Endothelial cell of umbilical vein (primary cell): ENCODE results near the gene EGF. TPM values are rescaled to one million over a fixed set of nuclear protein-coding genes. Genes with fewer than 3 reads are reported as not detected.

Experiments used
- BruUV-seq: library from RNA; stranded (reverse); fragments of 400-500 nt; replicated peaks from 2 replicates; lab custom pipeline; 2021; lab: Mats Ljungman, UMichigan
- CTCF ChIA-PET: fragments of 300-600, 350-600 bp; sonication (Branson Sonifier 250); formaldehyde crosslinking; loops from one replicate; lab custom pipeline; 2021; ENCODE audit warnings: antibody characterized with exemption, inconsistent platforms; lab: Charles Lee
- POLR2A ChIA-PET: fragments of 300-600, 350-600 bp; sonication (Branson Sonifier 250); formaldehyde crosslinking; loops from one replicate; lab custom pipeline; 2021; ENCODE audit warnings: antibody characterized with exemption, inconsistent platforms; lab: Charles Lee
- DNase-seq: peaks from one replicate; pipeline ENCODE4 v3.0.0-alpha.2; 2011; ENCODE audit warnings: low read depth, low spot score
- FAIRE-seq: peaks from 2 replicates; lab custom pipeline; 2011; peaks lifted over from hg19 to GRCh38; lab: Jason Lieb, UNC
- H2AFZ ChIP-seq: 2 replicates; pipeline ENCODE4 v1.6.0; 2012; ENCODE audit warnings: low read depth, low read length, control low read depth, inconsistent platforms
- H3K27ac ChIP-seq: 2 replicates; pipeline ENCODE4 v1.5.1; 2011; ENCODE audit warnings: low read depth, mild to moderate bottlenecking, control low read depth, low read length, moderate library complexity; ENCODE audit not compliant: insufficient read depth
- H3K27me3 ChIP-seq, 2 experiments: 2 replicates each; pipeline versions ENCODE4 v1.6.0 to v1.6.1; 2011; ENCODE audit warnings: low read length in 2 of 2, mixed read lengths in 1 of 2; ENCODE audit not compliant: control insufficient read depth in 2 of 2, insufficient read depth in 2 of 2
- H3K36me3 ChIP-seq, 2 experiments: 2 replicates in 1 of 2; 3 replicates in 1 of 2; pipeline ENCODE4 v1.5.1; 2011; ENCODE audit warnings: low read length in 2 of 2, mild to moderate bottlenecking in 1 of 2, moderate library complexity in 1 of 2; ENCODE audit not compliant: control insufficient read depth in 2 of 2, insufficient read depth in 2 of 2; ENCODE audit errors: extremely low read depth in 1 of 2
- H3K4me1 ChIP-seq: 3 replicates; pipeline ENCODE4 v1.5.1; 2011; ENCODE audit warnings: mild to moderate bottlenecking, low read length; ENCODE audit not compliant: control insufficient read depth, insufficient read depth; ENCODE audit errors: extremely low read depth
- H3K4me2 ChIP-seq: 2 replicates; pipeline ENCODE4 v1.6.1; 2011; ENCODE audit warnings: low read length, control low read depth, mixed read lengths; ENCODE audit not compliant: insufficient read depth
- H3K4me3 ChIP-seq, 3 experiments: fragments of 200-600 bp in 1 of 3; sonication (generic), shearing (Covaris generic) in 1 of 3; replicated peaks in 1 of 3; 2 replicates each; pipeline ENCODE4 v1.5.1; 2011 to 2016; ENCODE audit warnings: control low read depth in 3 of 3, low read length in 3 of 3, mild to moderate bottlenecking in 2 of 3, inconsistent platforms in 1 of 3, low read depth in 1 of 3, moderate library complexity in 1 of 3; ENCODE audit not compliant: insufficient read depth in 1 of 3
- H3K79me2 ChIP-seq: 2 replicates; pipeline ENCODE4 v1.6.0; 2012; ENCODE audit warnings: low read length, inconsistent platforms; ENCODE audit not compliant: control insufficient read depth, insufficient read depth
- H3K9ac ChIP-seq: replicated peaks from 2 replicates; pipeline ENCODE3; 2011; ENCODE audit warnings: low read length, control low read depth; ENCODE audit not compliant: insufficient read depth; ENCODE audit errors: extremely low read depth
- H3K9me1 ChIP-seq: replicated peaks from 3 replicates; pipeline ENCODE4 v1.6.0; 2011; ENCODE audit warnings: mild to moderate bottlenecking, low read length; ENCODE audit not compliant: control insufficient read depth, insufficient read depth; ENCODE audit errors: extremely low read depth
- H3K9me3 ChIP-seq: replicated peaks from 2 replicates; pipeline ENCODE4 v1.5.1; 2012; ENCODE audit warnings: low read length, inconsistent platforms; ENCODE audit not compliant: control insufficient read depth, insufficient read depth
- H4K20me1 ChIP-seq: replicated peaks from 2 replicates; pipeline ENCODE3; 2011; ENCODE audit warnings: mild to moderate bottlenecking, low read length; ENCODE audit not compliant: control insufficient read depth, insufficient read depth; ENCODE audit errors: extremely low read depth
- EZH2 ChIP-seq: IDR thresholded peaks from 2 replicates; pipeline ENCODE4 v1.6.1; 2012; ENCODE audit warnings: borderline replicate concordance, low read depth, mild to moderate bottlenecking, moderate library complexity, low read length, inconsistent platforms; ENCODE audit not compliant: severe bottlenecking
- FOS ChIP-seq: IDR thresholded peaks from 2 replicates; pipeline ENCODE4 v1.6.1; 2011; ENCODE audit warnings: mild to moderate bottlenecking, low read length, moderate library complexity, borderline replicate concordance; ENCODE audit not compliant: insufficient read depth
- GATA2 ChIP-seq: IDR thresholded peaks from 2 replicates; pipeline ENCODE4 v1.7.0; 2011; ENCODE audit warnings: low read depth, mild to moderate bottlenecking, moderate library complexity, mixed read lengths, low read length; ENCODE audit not compliant: insufficient read length, insufficient read depth
- JUN ChIP-seq: IDR thresholded peaks from 2 replicates; pipeline ENCODE4 v1.6.1; 2011; ENCODE audit warnings: borderline replicate concordance, low read depth; ENCODE audit not compliant: insufficient read length, insufficient read depth
- MYC ChIP-seq: IDR thresholded peaks from one replicate; pipeline ENCODE4 v1.6.1; 2011; ENCODE audit warnings: mild to moderate bottlenecking, low read depth, low read length
- POLR2A ChIP-seq: IDR thresholded peaks from 2 replicates; pipeline ENCODE4 v1.6.1; 2012; ENCODE audit warnings: low read depth, mild to moderate bottlenecking, control low read depth, low read length
- POLR2AphosphoS5 ChIP-seq: IDR thresholded peaks from 2 replicates; pipeline ENCODE4 v1.6.1; 2012; ENCODE audit warnings: low read depth, mild to moderate bottlenecking, control low read depth, low read length, moderate library complexity; ENCODE audit not compliant: insufficient read depth
- dilution Hi-C: fragments of 300-500 bp; cut with MboI; formaldehyde crosslinking; loops from one replicate; pipeline ENCODE4 v1.15.0; 2019; ENCODE audit warnings: low sequenced_read_pairs; ENCODE audit not compliant: extremely low pct_ligation_motif_present
- intact Hi-C: fragments of 100-400 bp; cut with micrococcal nuclease; formaldehyde crosslinking; loops from one replicate; pipeline ENCODE4 v1.10.0; 2022
- polyA plus RNA-seq, 4 experiments: library from polyadenylated mRNA; depleted of rRNA in 3 of 4; stranded (reverse) in 3 of 4; unstranded in 1 of 4; fragments of >200 nt; gene quantifications; 2 replicates each; pipeline versions ENCODE4 v1.2.1 to v1.2.3, GENCODE V29; 2011 to 2012; ENCODE audit warnings: missing spikeins in 1 of 4
- total RNA-seq: library from RNA; stranded (reverse); gene quantifications from 2 replicates; pipeline ENCODE4 v1.2.3, GENCODE V29; 2021
- TF ChIP-seq, protein P1 (sequence below): IDR thresholded peaks from 2 replicates; pipeline ENCODE4 v1.6.1; 2011; ENCODE audit not compliant: insufficient read depth, insufficient read length
- TF ChIP-seq, protein P2 (sequence below), 2 donors: IDR thresholded peaks; 1 replicate in 1 of 2; 2 replicates in 1 of 2; pipeline ENCODE4 v1.5.1; 2011; ENCODE audit warnings: low read length in 2 of 2, mild to moderate bottlenecking in 2 of 2, moderate library complexity in 2 of 2, control low read depth in 1 of 2, inconsistent platforms in 1 of 2, low read depth in 1 of 2; ENCODE audit not compliant: insufficient read depth in 1 of 2; ENCODE audit errors: extremely low read depth in 1 of 2

EGF gene
- total and polyA plus RNA-seq, 2 donors (not counting 3 experiments of a cell fraction or from before 2014, with no cell fraction given): not detected

DNA sequence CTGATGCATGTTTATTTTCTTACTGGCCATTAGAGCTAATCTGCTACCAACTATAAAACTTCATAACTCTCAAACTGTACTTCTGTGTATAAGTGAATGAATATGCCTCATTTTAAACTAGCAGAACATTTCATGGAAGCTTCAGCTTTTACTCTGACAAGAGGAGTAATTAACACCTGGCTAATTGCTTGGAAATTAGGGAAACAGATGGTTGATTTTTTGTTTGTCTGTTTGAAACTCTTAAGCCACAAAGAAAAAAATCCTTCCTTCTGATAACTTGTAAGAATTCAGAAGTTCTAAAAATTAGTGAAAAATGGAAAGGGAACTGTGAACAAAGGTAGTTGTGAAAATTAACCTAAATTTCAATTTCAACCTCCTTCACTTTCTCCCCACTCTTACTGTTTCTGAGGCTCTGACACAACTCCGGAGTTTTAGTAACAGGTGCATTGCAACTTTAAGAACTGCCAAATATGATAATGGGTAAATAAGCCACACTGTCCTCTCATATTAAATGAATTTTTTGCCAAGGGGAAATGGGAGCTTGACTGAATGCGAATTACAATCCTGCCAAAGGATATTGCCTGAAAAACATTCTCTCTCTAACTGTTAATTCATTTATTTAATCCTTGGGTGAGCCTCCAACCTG lies 1.0 kb downstream of the EGF start:
- ChIA-PET CTCF (no interaction called here), POLR2A (no interaction called here)
- Histone ChIP-seq H3K4me1 (no peaks in the 10 kb centered on the region), H2AFZ (no peak overlapping the region), H3K27me3 (peaks cover 3 to 10% of the 10 kb centered on the region in 2 experiments), H4K20me1 (no peaks in the 10 kb centered on the region), H3K9ac (no peak overlapping the region), H3K9me1 (no peaks in the 10 kb centered on the region), H3K9me3 (no peaks in the 10 kb centered on the region), H3K27ac (no peak overlapping the region), H3K79me2 (no peaks in the 10 kb centered on the region), H3K4me3 (no peak overlapping the region), H3K36me3 (no peaks in the 10 kb centered on the region), H3K4me2 (no peak overlapping the region)
- intact Hi-C loops: no loop called here
- TF ChIP-seq POLR2A (no peak), JUN (no peak), MYC (no peak), GATA2 (no peak), FOS (no peak), EZH2 (no peak), POLR2AphosphoS5 (no peak)
- TF ChIP-seq, protein P1, sequence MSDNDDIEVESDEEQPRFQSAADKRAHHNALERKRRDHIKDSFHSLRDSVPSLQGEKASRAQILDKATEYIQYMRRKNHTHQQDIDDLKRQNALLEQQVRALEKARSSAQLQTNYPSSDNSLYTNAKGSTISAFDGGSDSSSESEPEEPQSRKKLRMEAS: no peak
- TF ChIP-seq, protein P2, sequence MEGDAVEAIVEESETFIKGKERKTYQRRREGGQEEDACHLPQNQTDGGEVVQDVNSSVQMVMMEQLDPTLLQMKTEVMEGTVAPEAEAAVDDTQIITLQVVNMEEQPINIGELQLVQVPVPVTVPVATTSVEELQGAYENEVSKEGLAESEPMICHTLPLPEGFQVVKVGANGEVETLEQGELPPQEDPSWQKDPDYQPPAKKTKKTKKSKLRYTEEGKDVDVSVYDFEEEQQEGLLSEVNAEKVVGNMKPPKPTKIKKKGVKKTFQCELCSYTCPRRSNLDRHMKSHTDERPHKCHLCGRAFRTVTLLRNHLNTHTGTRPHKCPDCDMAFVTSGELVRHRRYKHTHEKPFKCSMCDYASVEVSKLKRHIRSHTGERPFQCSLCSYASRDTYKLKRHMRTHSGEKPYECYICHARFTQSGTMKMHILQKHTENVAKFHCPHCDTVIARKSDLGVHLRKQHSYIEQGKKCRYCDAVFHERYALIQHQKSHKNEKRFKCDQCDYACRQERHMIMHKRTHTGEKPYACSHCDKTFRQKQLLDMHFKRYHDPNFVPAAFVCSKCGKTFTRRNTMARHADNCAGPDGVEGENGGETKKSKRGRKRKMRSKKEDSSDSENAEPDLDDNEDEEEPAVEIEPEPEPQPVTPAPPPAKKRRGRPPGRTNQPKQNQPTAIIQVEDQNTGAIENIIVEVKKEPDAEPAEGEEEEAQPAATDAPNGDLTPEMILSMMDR (IDR thresholded peaks at IDR 0.05; ENCODE audit: extremely low read depth in 1 of 2, insufficient read depth in 1 of 2, low read depth in 1 of 2, low read length in 2 of 2): no peak
- DNase-seq: no peak
- BruUV-seq: no TSS peak
- no peak for FAIRE-seq
- dilution Hi-C loops: no loop called here
